K562 (cell line): ENCODE measurements around the gene ASRGL1. TPM values are rescaled to one million over a fixed set of nuclear protein-coding genes. Genes with fewer than 3 reads are reported as not detected.

Source experiments
- ATAC-seq: fragments of 200-7000 bp; cut with Tn5 transposase; 3 replicates; pipeline ENCODE4 v1.9.1; 2020; ENCODE audit warnings: moderate library complexity
- BruUV-seq: library from RNA; stranded (reverse); fragments of 400-500 nt; replicated peaks from 2 replicates; lab custom pipeline; 2021; lab: Mats Ljungman, UMichigan
- CTCF ChIA-PET: fragments of 300-600 bp; formaldehyde crosslinking; extraction: SDS; loops from one replicate; lab custom pipeline; 2021; ENCODE audit warnings: low intra/inter-chr PET ratio; lab: Yijun Ruan, JAX
- POLR2A ChIA-PET: fragments of 300-600, 350-650 bp; sonication (Branson Sonifier 250); formaldehyde crosslinking; extraction: SDS; loops from one replicate; lab custom pipeline; 2021; ENCODE audit warnings: antibody characterized with exemption, inconsistent platforms; lab: Yijun Ruan, JAX
- DNase-seq, 4 experiments: peaks; one replicate each; pipeline versions ENCODE4 v3.0.0 to v3.0.0-alpha.2; 2011 to 2018; ENCODE audit warnings: low spot score in 3 of 4, mixed read lengths in 3 of 4; ENCODE audit errors: extremely low read depth in 1 of 4
- FAIRE-seq: peaks from 2 replicates; lab custom pipeline; 2011; peaks lifted over from hg19 to GRCh38; lab: Jason Lieb, UNC
- H2AFZ ChIP-seq: 2 replicates; pipeline ENCODE4 v1.6.0; 2011; ENCODE audit warnings: low read depth, low read length, control low read depth, inconsistent platforms
- H3K27ac ChIP-seq: fragments of 200-600 bp; 3 replicates; pipeline ENCODE4 v1.8.0; 2011; ENCODE audit warnings: low read depth, mild to moderate bottlenecking, control low read depth, inconsistent platforms, low read length, moderate library complexity, mixed read lengths; ENCODE audit errors: extremely low read depth
- H3K27me3 ChIP-seq, 2 experiments: fragments of 300-600 bp in 1 of 2; 2 replicates in 1 of 2; 3 replicates in 1 of 2; pipeline versions ENCODE4 v1.6.0 to v1.8.0; 2011; ENCODE audit warnings: inconsistent platforms in 2 of 2, low read length in 2 of 2, mild to moderate bottlenecking in 1 of 2, mixed read lengths in 1 of 2, moderate library complexity in 1 of 2; ENCODE audit not compliant: control insufficient read depth in 2 of 2, insufficient read depth in 2 of 2
- H3K36me3 ChIP-seq: fragments of 300-600 bp; 3 replicates; pipeline ENCODE4 v1.8.0; 2011; ENCODE audit warnings: mild to moderate bottlenecking, low read length, inconsistent platforms; ENCODE audit not compliant: control insufficient read depth, insufficient read depth
- H3K4me1 ChIP-seq, 2 experiments: fragments of 200-600 bp in 1 of 2; replicated peaks in 1 of 2; 2 replicates in 1 of 2; 3 replicates in 1 of 2; pipeline versions ENCODE4 v1.5.1 to v1.8.0; 2011; ENCODE audit warnings: inconsistent platforms in 2 of 2, low read length in 2 of 2, mild to moderate bottlenecking in 1 of 2, mixed read lengths in 1 of 2, moderate library complexity in 1 of 2; ENCODE audit not compliant: control insufficient read depth in 2 of 2, insufficient read depth in 2 of 2
- H3K4me2 ChIP-seq: 2 replicates; pipeline ENCODE4 v1.6.1; 2011; ENCODE audit warnings: low read length, control low read depth, inconsistent platforms, mixed read lengths; ENCODE audit not compliant: insufficient read depth
- H3K4me3 ChIP-seq: fragments of 200-600 bp; sonication (generic), shearing (Covaris generic); 2 replicates; pipeline ENCODE4 v1.5.1; 2016; ENCODE audit warnings: control low read depth, inconsistent platforms
- H3K79me2 ChIP-seq: fragments of 200-600 bp; 3 replicates; pipeline ENCODE4 v1.8.0; 2011; ENCODE audit warnings: low read length, inconsistent platforms; ENCODE audit not compliant: control insufficient read depth, insufficient read depth
- H3K9ac ChIP-seq, 2 experiments: 2 replicates each; pipeline versions ENCODE4 v1.6.0 to v1.6.1; 2011; ENCODE audit warnings: low read depth in 2 of 2, low read length in 2 of 2, control low read depth in 1 of 2, inconsistent platforms in 1 of 2, mild to moderate bottlenecking in 1 of 2, mixed read lengths in 1 of 2; ENCODE audit not compliant: insufficient read depth in 1 of 2
- H3K9me1 ChIP-seq: one replicate; pipeline ENCODE4 v1.6.0; 2011; ENCODE audit warnings: inconsistent platforms, mild to moderate bottlenecking, low read length, moderate library complexity; ENCODE audit not compliant: control insufficient read depth, insufficient read depth
- H3K9me3 ChIP-seq: replicated peaks from 2 replicates; pipeline ENCODE4 v1.5.1; 2011; ENCODE audit warnings: low read depth, low read length, inconsistent platforms; ENCODE audit not compliant: control insufficient read depth, insufficient read depth
- H4K20me1 ChIP-seq: replicated peaks from 2 replicates; pipeline ENCODE4 v1.6.1; 2011; ENCODE audit warnings: low read length, inconsistent platforms, mixed read lengths; ENCODE audit not compliant: control insufficient read depth, insufficient read depth
- ARID1B ChIP-seq: fragments of 450-650 bp; IDR thresholded peaks from 2 replicates; pipeline ENCODE4 v1.6.1; 2016; ENCODE audit warnings: antibody characterized with exemption, mild to moderate bottlenecking, inconsistent platforms
- CBFA2T2 ChIP-seq: fragments of 450-650 bp; conservative IDR thresholded peaks from 2 replicates; pipeline ENCODE4 v1.6.1; 2017; ENCODE audit warnings: mild to moderate bottlenecking
- CBFA2T3 ChIP-seq: fragments of 450-650 bp; IDR thresholded peaks from 2 replicates; pipeline ENCODE4 v1.6.1; 2017
- HDAC6 ChIP-seq: IDR thresholded peaks from 2 replicates; pipeline ENCODE4 v1.6.1; 2012; ENCODE audit warnings: low read depth, mild to moderate bottlenecking, control low read depth, inconsistent platforms, low read length, moderate library complexity
- TAL1 ChIP-seq: fragments of 450-650 bp; IDR thresholded peaks from 2 replicates; pipeline ENCODE4 v1.6.1; 2016; ENCODE audit warnings: mild to moderate bottlenecking
- TCF3 ChIP-seq: sonication (generic); formaldehyde crosslinking; IDR thresholded peaks from 2 replicates; pipeline ENCODE4 v1.4.0; 2020; ENCODE audit warnings: mild to moderate bottlenecking, missing genetic modification reagents
- TEAD4 ChIP-seq, 2 experiments: sonication (generic) in 1 of 2; formaldehyde crosslinking in 1 of 2; IDR thresholded peaks; 2 replicates each; pipeline versions ENCODE4 v1.6.1 to v1.8.0; 2012 to 2022; ENCODE audit warnings: borderline replicate concordance in 1 of 2, inconsistent platforms in 1 of 2, low read length in 1 of 2, mild to moderate bottlenecking in 1 of 2, missing genetic modification reagents in 1 of 2
- WGBS: fragments of 100-300 bp; shearing (Covaris generic); methylation state at CpG from one replicate; pipeline ENCODE4 v1.1.6; 2016; ENCODE audit warnings: low coverage, mixed read lengths; ENCODE audit not compliant: insufficient coverage; ENCODE audit errors: missing lambda C conversion rate; 5-methylcytosine and 5-hydroxymethylcytosine counted together
- in situ Hi-C: fragments of 300-500 bp; cut with MboI; formaldehyde crosslinking; loops from 4 replicates; pipeline ENCODE4 v1.15.0; 2018; ENCODE audit warnings: inconsistent platforms, mixed read lengths
- intact Hi-C: fragments of 100-400 bp; cut with micrococcal nuclease; formaldehyde crosslinking; loops from 2 replicates; pipeline ENCODE4 v1.14.2; 2022
- polyA plus RNA-seq, 8 experiments: library from polyadenylated mRNA; depleted of rRNA in 4 of 8; stranded (reverse) in 5 of 8; unstranded in 3 of 8; fragments of >200 nt; fragmentation: Nextera tagmentation in 2 of 8; fragmentation: Illumina TruSeq in 1 of 8; extraction: Ambion mirVana in 2 of 8; extraction: Trizol in 1 of 8; gene quantifications; 2 replicates each; pipeline versions ENCODE4 v1.2.1 to v1.2.3, GENCODE V29; 2011 to 2014; ENCODE audit warnings: inconsistent platforms in 1 of 8, missing spikeins in 1 of 8
- total RNA-seq, 7 experiments: library from RNA; depleted of rRNA in 6 of 7; stranded (reverse); fragments of >200 nt in 6 of 7; fragmentation: Illumina TruSeq in 2 of 7; extraction: Trizol in 2 of 7; gene quantifications; 2 replicates each; pipeline versions ENCODE4 v1.2.1 to v1.2.3, GENCODE V29; 2011 to 2021; ENCODE audit warnings: low replicate concordance in 1 of 7
- TF ChIP-seq, protein P1 (sequence below), 2 experiments: fragments of 450-650 bp in 1 of 2; sonication (generic) in 1 of 2; formaldehyde crosslinking in 1 of 2; IDR thresholded peaks in 1 of 2; conservative IDR thresholded peaks in 1 of 2; 2 replicates each; pipeline versions ENCODE4 v1.6.1 to v1.8.1; 2016 to 2023; ENCODE audit warnings: mild to moderate bottlenecking in 2 of 2, moderate library complexity in 2 of 2, inconsistent platforms in 1 of 2, missing genetic modification reagents in 1 of 2

Gene ASRGL1
- total and polyA plus RNA-seq, 9 of the 15 experiments (the other 6 are each of a cell fraction or from before 2014, with no cell fraction given), result 3.1 to 23.0 (median 11.2) TPM

DNA sequence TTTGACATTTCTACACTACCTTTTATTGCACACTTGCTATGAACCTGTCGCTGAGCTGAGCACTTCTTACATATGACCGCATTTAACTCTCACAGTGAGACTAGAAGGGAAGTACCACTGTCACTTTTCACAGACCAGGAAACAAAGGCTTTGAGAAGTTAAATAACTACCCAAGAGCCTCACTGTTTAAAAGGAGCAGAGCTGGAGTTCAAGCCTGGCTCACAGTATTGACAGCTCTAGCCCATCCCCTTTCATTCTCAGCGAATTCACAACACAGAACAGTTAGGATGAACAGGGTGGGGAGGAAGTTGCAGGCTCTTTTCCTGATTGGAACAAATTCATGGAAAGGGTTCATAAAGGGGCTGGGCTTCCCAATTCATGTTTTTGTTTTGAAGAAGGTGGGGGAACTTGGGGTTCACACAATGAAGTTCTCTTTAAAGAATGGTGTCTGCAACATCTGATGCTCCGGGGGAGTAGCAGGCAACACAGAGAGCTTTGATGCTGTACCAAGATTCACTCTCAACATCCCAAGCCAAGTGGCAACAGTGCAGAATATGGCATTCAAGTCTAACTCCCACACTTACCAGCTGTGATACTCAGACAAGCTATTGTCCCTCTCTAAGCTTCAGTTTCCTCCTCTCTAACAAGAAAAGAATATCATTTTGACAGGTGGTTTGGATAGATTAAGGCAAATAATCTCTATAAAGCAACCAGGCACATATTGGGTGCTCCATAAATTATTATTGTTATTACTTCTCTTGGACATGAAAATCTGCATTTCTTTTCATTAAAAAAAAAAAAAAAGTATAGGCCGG lies 98.8 kb downstream of the ASRGL1 start:
- Histone ChIP-seq H3K9ac (no peak overlapping the region), H3K27ac (no peak overlapping the region), H3K9me1 (no peaks in the 10 kb centered on the region), H3K9me3 (no peaks in the 10 kb centered on the region), H4K20me1 (no peaks in the 10 kb centered on the region), H2AFZ (0 out of 2 replicates have a peak overlapping the region, but pooled peaks have one; percentile 11), H3K36me3 (no peaks in the 10 kb centered on the region), H3K4me3 (no peak overlapping the region), H3K79me2 (no peaks in the 10 kb centered on the region), H3K4me2 (no peak overlapping the region), H3K27me3 (no peaks in the 10 kb centered on the region), H3K4me1 (peaks cover 12 to 16% of the 10 kb centered on the region in 2 experiments; a peak in 3 of 5 replicates)
- CTCF ChIA-PET, result no interaction called here
- WGBS, result 43% methylated on average over 4 of the region's 5 CpGs
- no peak for FAIRE-seq
- POLR2A ChIA-PET, result interaction anchor here (0.6 to 1.8 kb wide), 5 partner anchors 8 to 22 kb away, joined by 3 to 7 read pairs (median 3); no protein-coding TSS in a partner anchor
- DNase-seq, result no peak
- no TSS peak for BruUV-seq
- ATAC-seq, result peak; percentile 34; the same call in 1 of the 3 replicates
- peak; percentile 48; the same call in 1 of the 2 replicates for TF ChIP-seq ARID1B
- peak; percentile 44; the same call in 1 of the 2 replicates for TF ChIP-seq TAL1
- peak; percentile 40 for TF ChIP-seq CBFA2T2
- peak; percentile 28; the same call in 1 of the 2 replicates for TF ChIP-seq TEAD4 (IDR thresholded peaks at IDR 0.05; ENCODE audit: low read length)
- TF ChIP-seq TEAD4 (CRISPR knock-in tag; IDR thresholded peaks at IDR 0.05; ENCODE audit: borderline replicate concordance), result no peak
- peak; percentile 41; the same call in 1 of the 2 replicates for TF ChIP-seq TCF3 (CRISPR knock-in tag)
- no peak for TF ChIP-seq HDAC6
- TF ChIP-seq, protein P1, sequence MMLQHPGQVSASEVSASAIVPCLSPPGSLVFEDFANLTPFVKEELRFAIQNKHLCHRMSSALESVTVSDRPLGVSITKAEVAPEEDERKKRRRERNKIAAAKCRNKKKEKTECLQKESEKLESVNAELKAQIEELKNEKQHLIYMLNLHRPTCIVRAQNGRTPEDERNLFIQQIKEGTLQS (IDR thresholded peaks at IDR 0.05), result no peak
- TF ChIP-seq, protein P1 (CRISPR knock-in tag; conservative IDR thresholded peaks at IDR 0.05), result no peak
- TF ChIP-seq CBFA2T3, result peak; percentile 69
- intact Hi-C loops (no loop called here), in situ Hi-C loops (no loop called here)
